Suprapubic skin (tissue), 4 donors: ENCODE results near the gene GSG1L. TPM values are rescaled to one million over a fixed set of nuclear protein-coding genes. Genes with fewer than 3 reads are reported as not detected.

Experiments
- DNase-seq, 2 donors: peaks; one replicate each; pipeline ENCODE4 v3.0.0-alpha.2; 2019; ENCODE audit warnings: low spot score in 2 of 2
- H3K27ac ChIP-seq: fragments of 200-600 bp; sonication (generic); one replicate; pipeline ENCODE4 v1.5.1; 2019
- H3K27me3 ChIP-seq: fragments of 200-600 bp; sonication (generic); one replicate; pipeline ENCODE4 v1.5.1; 2019
- H3K36me3 ChIP-seq: fragments of 200-600 bp; sonication (generic); one replicate; pipeline ENCODE4 v1.5.1; 2019
- H3K4me1 ChIP-seq: fragments of 200-600 bp; sonication (generic); one replicate; pipeline ENCODE4 v1.5.1; 2019
- H3K4me3 ChIP-seq: fragments of 200-600 bp; sonication (generic); one replicate; pipeline ENCODE4 v1.5.1; 2019; ENCODE audit warnings: mild to moderate bottlenecking
- H3K9me3 ChIP-seq: fragments of 200-600 bp; sonication (generic); one replicate; pipeline ENCODE4 v1.5.1; 2019
- EP300 ChIP-seq: sonication (generic); formaldehyde crosslinking; IDR thresholded peaks from one replicate; pipeline ENCODE4 v1.6.1; 2017; ENCODE audit warnings: antibody characterized with exemption
- POLR2A ChIP-seq, 2 donors: fragments of 450-650 bp; IDR thresholded peaks; one replicate each; pipeline ENCODE4 v1.6.1; 2017; ENCODE audit warnings: antibody characterized with exemption in 2 of 2, mild to moderate bottlenecking in 2 of 2, moderate library complexity in 2 of 2
- POLR2AphosphoS5 ChIP-seq, 3 donors: sonication (generic); formaldehyde crosslinking; IDR thresholded peaks; one replicate each; pipeline ENCODE4 v1.6.1; 2017; ENCODE audit warnings: antibody characterized with exemption in 3 of 3
- WGBS: methylation state at CpG from one replicate; pipeline ENCODE4 v1.1.5; 2018; 5-methylcytosine and 5-hydroxymethylcytosine counted together
- total RNA-seq, 4 donors: library from RNA; depleted of rRNA; stranded (reverse); fragments of >200 nt; gene quantifications; one replicate each; pipeline ENCODE4 v1.1.0, GENCODE V29; 2016
- TF ChIP-seq, protein P1 (sequence below), 2 donors: fragments of 200-600 bp in 1 of 2; fragments of 450-650 bp in 1 of 2; sonication (generic) in 1 of 2; IDR thresholded peaks; one replicate each; pipeline ENCODE4 v1.5.1; 2016 to 2019; ENCODE audit warnings: antibody characterized with exemption in 2 of 2, mild to moderate bottlenecking in 1 of 2, moderate library complexity in 1 of 2

GSG1L gene
- total RNA-seq, 4 donors from 2014 or later: 0.64 to 1.7 TPM; not detected in 2

DNA sequence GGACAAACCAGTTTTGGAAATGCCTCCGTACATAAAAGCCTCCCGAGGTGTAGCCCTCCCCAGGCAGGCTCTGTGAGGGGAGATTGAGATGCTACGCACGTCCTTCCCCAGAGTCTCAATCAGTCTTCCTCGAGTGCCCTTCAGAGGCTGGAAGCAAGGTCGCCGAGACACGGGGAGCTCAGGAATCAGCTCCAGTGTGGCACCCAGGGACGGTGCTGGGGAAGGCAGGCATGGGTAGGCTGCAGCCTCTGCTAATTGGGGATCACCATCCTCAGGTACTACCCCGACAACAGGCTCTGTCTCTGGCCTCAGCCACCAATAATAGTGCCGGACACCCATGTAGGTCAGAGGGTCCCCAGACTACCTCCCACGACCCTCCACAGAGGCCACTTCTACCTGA, 28.1 kb upstream of the GSG1L start:
- H3K27me3 ChIP-seq: no peaks in the 10 kb centered on the region
- WGBS: 94% methylated on average over 4 of the region's 12 CpGs

DNA sequence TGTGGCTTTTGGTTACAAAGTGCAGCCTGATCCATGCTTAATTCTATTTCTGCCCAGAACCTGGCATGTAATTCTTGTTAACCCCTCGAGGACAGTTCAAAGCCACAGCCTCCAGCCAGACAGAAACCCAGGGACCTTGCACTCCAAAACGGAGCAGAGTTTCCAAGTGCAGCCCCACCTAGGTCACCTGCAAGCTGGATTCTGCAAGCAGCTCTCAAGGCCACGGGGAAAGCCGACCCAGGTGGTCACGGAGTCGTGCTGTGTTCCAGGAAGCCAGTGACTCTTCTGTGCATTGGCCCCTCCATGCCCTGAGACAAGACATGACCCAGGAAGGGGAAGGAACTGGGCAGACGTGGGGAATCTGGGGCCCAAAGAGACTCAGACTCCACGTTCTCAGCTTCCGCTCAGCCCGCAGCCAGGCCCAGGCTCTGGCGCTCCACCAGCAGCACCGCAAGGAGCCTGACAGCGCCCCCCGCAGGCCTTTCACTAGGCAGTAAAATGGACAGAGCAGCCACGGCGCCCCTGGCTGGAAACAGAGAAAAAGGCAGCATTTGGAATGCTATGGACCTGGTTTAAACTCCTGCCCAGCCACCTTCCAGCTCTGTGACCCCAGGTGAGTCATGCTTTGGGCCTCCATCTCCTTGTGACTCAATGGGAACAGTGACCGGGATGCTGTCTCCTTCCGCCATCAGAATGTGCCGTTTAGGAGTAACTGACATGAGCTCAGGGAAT, 27.3 kb upstream of the GSG1L start:
- Histone ChIP-seq H3K27ac (no peak overlapping the region), H3K4me3 (no peak overlapping the region), H3K36me3 (no peaks in the 10 kb centered on the region), H3K27me3 (no peaks in the 10 kb centered on the region), H3K9me3 (no peaks in the 10 kb centered on the region), H3K4me1 (peaks cover 10% of the 10 kb centered on the region)
- 85% methylated on average over 15 of the region's 19 CpGs for WGBS
- DNase-seq: no peak
- TF ChIP-seq EP300: no peak
- no peak for TF ChIP-seq POLR2AphosphoS5 (IDR thresholded peaks at IDR 0.05)
- TF ChIP-seq POLR2A (IDR thresholded peaks at IDR 0.05): no peak
- TF ChIP-seq, protein P1, sequence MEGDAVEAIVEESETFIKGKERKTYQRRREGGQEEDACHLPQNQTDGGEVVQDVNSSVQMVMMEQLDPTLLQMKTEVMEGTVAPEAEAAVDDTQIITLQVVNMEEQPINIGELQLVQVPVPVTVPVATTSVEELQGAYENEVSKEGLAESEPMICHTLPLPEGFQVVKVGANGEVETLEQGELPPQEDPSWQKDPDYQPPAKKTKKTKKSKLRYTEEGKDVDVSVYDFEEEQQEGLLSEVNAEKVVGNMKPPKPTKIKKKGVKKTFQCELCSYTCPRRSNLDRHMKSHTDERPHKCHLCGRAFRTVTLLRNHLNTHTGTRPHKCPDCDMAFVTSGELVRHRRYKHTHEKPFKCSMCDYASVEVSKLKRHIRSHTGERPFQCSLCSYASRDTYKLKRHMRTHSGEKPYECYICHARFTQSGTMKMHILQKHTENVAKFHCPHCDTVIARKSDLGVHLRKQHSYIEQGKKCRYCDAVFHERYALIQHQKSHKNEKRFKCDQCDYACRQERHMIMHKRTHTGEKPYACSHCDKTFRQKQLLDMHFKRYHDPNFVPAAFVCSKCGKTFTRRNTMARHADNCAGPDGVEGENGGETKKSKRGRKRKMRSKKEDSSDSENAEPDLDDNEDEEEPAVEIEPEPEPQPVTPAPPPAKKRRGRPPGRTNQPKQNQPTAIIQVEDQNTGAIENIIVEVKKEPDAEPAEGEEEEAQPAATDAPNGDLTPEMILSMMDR (IDR thresholded peaks at IDR 0.05): no peak

More for the DNA sequence above, 28.1 kb upstream of the GSG1L start:
- Histone ChIP-seq H3K9me3 (no peaks in the 10 kb centered on the region), H3K4me3 (no peak overlapping the region), H3K4me1 (peaks cover 10% of the 10 kb centered on the region), H3K27ac (no peak overlapping the region), H3K36me3 (peaks cover 5% of the 10 kb centered on the region)
- TF ChIP-seq POLR2A (IDR thresholded peaks at IDR 0.05): no peak
- no peak for TF ChIP-seq POLR2AphosphoS5 (IDR thresholded peaks at IDR 0.05)
- TF ChIP-seq EP300: no peak
- TF ChIP-seq, protein P1 (IDR thresholded peaks at IDR 0.05): no peak
- no peak for DNase-seq

DNA sequence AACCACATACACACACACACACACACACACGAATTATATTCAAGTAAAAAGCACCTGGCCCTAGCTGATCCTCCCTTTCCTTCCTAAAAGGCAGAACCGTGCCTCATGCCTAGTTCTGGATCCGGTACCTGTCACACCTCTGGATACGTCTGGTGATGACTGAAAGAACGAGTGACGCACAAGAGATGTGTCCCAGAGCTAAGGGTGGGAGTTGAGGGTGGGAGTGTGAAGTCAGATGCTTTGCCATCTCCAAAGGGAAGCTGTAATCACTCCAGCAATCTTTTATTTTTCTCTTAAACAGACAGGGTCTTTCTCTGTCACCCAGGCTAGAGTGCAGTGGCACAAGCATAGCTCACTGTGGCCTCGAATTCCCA, 26.5 kb upstream of the GSG1L start:
- TF ChIP-seq, protein P1 (IDR thresholded peaks at IDR 0.05): no peak
- TF ChIP-seq EP300 (no peak), POLR2A (IDR thresholded peaks at IDR 0.05) (no peak), POLR2AphosphoS5 (IDR thresholded peaks at IDR 0.05) (no peak)
- DNase-seq: no peak
- no peak overlapping the region for H3K4me3 ChIP-seq
- no peaks in the 10 kb centered on the region for H3K27me3 ChIP-seq
- H3K27ac ChIP-seq: no peak overlapping the region
- 76% methylated on average over 7 of the region's 7 CpGs for WGBS
- H3K9me3 ChIP-seq: no peaks in the 10 kb centered on the region
- H3K36me3 ChIP-seq: no peaks in the 10 kb centered on the region
- peaks cover 10% of the 10 kb centered on the region for H3K4me1 ChIP-seq

DNA sequence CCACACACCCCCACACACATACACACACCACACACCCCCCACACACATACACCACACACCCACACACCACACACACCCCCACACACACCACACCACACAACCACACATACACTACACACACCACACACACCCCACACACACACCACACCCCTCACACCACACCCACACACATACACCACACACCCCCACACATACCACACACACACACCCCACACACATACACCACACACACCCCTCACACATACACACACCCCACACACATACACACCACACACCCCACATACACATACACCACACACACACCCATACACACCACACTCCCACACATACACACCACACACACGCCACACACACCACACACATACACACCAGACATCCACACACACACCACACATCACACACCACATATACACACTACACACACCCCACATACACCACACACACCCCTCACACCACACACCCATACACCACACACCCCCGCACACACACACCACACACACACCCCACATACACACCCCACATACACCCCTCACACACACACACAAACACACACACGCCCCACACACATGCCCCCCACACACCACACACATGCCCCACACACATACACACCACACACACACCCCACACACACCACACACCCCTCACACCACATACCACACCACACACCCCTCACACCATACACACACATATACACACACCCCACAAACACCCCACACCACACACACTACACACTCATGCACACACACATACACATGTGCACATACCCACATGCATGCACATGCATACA, 25.9 kb upstream of the GSG1L start:
- H3K36me3 ChIP-seq: no peaks in the 10 kb centered on the region
- H3K27me3 ChIP-seq: no peaks in the 10 kb centered on the region
- 89% methylated on average over 3 of the region's 3 CpGs for WGBS
- TF ChIP-seq EP300: no peak
- no peak for TF ChIP-seq POLR2A (IDR thresholded peaks at IDR 0.05)
- TF ChIP-seq, protein P1 (IDR thresholded peaks at IDR 0.05): no peak
- no peak for TF ChIP-seq POLR2AphosphoS5 (IDR thresholded peaks at IDR 0.05)
- DNase-seq: no peak
- no peaks in the 10 kb centered on the region for H3K9me3 ChIP-seq
- H3K27ac ChIP-seq: no peak overlapping the region
- no peak overlapping the region for H3K4me3 ChIP-seq
- peaks cover 10% of the 10 kb centered on the region for H3K4me1 ChIP-seq

DNA sequence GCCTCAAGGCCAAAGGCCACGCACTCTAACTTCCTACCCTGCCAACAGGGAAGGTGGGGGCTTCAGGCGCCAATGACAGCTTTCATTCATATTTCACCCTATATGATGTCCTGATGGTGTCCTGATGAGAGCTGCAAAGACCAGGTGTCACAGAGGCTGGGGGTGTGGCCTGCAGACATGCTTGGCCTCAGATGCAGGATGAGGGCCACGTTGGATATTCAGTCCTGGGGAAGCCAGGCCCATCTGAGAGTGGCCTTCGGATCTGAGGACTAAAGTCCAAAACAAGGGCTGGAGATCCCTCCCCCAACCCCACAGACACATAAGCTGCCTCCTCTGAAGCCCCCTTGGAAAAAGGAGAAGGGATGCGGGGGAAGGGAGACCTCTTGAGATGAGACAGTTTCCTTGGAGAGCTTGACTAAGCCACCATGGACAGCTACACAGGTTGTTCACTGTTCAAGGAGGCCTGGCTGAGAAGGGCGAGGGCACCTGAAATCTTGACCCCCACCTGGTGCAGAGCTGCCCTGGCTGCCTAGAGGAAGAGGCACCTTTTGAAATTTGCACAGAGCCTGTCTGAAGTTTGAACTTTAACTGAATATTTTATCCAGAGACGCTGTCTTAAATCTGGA, 24.3 kb upstream of the GSG1L start:
- no peaks in the 10 kb centered on the region for H3K36me3 ChIP-seq
- no peak overlapping the region for H3K27ac ChIP-seq
- H3K4me3 ChIP-seq: no peak overlapping the region
- H3K9me3 ChIP-seq: no peaks in the 10 kb centered on the region
- peaks cover 5% of the 10 kb centered on the region for H3K4me1 ChIP-seq
- 91% methylated on average over 7 of the region's 7 CpGs for WGBS
- H3K27me3 ChIP-seq: no peaks in the 10 kb centered on the region
- TF ChIP-seq POLR2AphosphoS5 (IDR thresholded peaks at IDR 0.05): no peak
- TF ChIP-seq EP300: no peak
- TF ChIP-seq POLR2A (IDR thresholded peaks at IDR 0.05): no peak
- TF ChIP-seq, protein P1 (IDR thresholded peaks at IDR 0.05): no peak
- no peak for DNase-seq
